ENCODE measurements around the gene DEFB132. TPM values are rescaled to one million over a fixed set of nuclear protein-coding genes. Genes with fewer than 3 reads are reported as not detected.

Gene DEFB132
- total RNA-seq, 2 donors from 2014 or later, result not detected

DNA sequence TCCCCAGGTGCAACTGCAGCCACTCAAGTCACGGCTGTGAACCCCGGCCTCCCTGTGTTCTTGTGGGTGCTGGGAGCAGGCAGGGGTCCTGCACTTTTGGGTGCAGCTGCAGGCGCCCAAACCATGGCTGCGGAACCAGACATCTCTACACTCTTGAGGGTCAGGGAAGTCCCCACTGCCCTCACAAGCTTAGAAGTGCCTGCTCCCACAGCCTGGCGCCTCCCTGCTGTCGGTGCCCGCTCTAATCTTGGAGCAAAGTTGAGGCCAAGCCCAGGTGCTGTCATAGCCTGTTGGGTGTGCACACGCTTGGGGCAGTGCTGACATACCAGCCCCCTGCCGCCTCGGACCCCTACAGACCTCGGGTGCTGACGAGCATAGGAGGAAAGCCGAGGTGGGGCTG is 6.2 kb downstream of the DEFB132 start:
- H3K9me3 ChIP-seq, result no peaks in the 10 kb centered on the region
- H3K27me3 ChIP-seq (replicated peaks; ENCODE audit: insufficient read depth), result no peaks in the 10 kb centered on the region
- peaks cover 0 to 7% of the 10 kb centered on the region in 2 donors for H3K4me1 ChIP-seq (ENCODE audit: control insufficient read depth in 1 of 2, low read depth in 2 of 2)
- no peaks in the 10 kb centered on the region for H3K36me3 ChIP-seq
- TF ChIP-seq, protein P1, sequence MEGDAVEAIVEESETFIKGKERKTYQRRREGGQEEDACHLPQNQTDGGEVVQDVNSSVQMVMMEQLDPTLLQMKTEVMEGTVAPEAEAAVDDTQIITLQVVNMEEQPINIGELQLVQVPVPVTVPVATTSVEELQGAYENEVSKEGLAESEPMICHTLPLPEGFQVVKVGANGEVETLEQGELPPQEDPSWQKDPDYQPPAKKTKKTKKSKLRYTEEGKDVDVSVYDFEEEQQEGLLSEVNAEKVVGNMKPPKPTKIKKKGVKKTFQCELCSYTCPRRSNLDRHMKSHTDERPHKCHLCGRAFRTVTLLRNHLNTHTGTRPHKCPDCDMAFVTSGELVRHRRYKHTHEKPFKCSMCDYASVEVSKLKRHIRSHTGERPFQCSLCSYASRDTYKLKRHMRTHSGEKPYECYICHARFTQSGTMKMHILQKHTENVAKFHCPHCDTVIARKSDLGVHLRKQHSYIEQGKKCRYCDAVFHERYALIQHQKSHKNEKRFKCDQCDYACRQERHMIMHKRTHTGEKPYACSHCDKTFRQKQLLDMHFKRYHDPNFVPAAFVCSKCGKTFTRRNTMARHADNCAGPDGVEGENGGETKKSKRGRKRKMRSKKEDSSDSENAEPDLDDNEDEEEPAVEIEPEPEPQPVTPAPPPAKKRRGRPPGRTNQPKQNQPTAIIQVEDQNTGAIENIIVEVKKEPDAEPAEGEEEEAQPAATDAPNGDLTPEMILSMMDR (IDR thresholded peaks at IDR 0.05), result no peak
- no peak overlapping the region for H3K4me3 ChIP-seq
- ATAC-seq (ENCODE audit: insufficient number of reproducible peaks, low FRiP score, low read depth) (no peak), DNase-seq (ENCODE audit: low spot score) (no peak)
- H3K27ac ChIP-seq, result no peak overlapping the region

DNA sequence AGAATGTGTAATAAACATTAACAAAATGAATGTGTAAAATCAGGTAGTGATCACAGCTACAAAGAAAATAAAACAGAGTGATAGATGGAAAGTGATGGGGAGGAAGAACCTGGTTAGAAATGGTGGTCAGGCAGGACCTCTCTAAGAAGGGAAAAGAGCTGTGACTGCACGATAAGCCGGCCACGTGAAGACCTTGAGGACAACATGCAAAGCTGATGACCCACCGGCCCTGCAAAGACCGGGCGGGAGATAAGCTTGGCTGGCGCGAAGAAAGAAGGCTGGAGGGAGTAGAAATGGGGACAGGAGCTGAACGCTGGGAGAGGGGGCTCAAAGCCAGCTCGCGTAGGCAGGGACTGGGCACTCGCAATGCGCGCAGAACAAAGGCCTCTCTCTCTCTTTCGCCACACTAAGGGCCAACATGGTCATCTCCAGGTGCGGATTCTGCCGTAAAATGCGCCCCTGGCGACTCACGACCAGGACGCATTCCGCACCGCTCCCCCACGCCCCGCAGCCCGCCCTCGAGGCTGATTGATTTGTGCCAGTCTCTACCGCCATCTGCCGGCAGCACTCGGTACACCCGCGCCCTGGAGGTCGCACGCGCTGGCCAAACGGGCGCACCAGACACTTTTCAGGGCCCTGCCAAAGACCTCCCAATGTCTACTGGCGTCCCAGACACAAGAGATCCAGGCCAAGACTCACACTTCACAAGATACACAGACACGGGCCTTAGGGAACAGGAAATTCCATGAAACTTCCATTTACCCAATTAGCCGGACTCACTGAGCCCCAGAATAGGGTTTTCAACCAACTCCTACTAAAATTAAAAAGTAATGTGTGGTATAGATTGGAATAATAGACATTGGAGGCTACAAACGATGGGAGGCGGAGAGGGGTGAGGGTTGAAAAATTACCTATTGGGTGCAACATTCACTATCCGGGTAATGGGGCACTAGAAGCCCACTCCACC is 9.4 kb downstream of the DEFB132 start:
- Histone ChIP-seq H3K4me3 (peak overlapping the region; percentile 66), H3K36me3 (no peaks in the 10 kb centered on the region), H3K27ac (no peak overlapping the region), H3K27me3 (replicated peaks; ENCODE audit: insufficient read depth) (no peaks in the 10 kb centered on the region), H3K9me3 (no peaks in the 10 kb centered on the region), H3K4me1 (ENCODE audit: control insufficient read depth in 1 of 2, low read depth in 2 of 2) (peaks cover 0 to 7% of the 10 kb centered on the region in 2 donors)
- ATAC-seq (ENCODE audit: insufficient number of reproducible peaks, low FRiP score, low read depth) (peak; percentile 57), DNase-seq (ENCODE audit: low spot score) (peak; percentile 66)
- TF ChIP-seq, protein P1 (IDR thresholded peaks at IDR 0.05), result peak; percentile 94

DNA sequence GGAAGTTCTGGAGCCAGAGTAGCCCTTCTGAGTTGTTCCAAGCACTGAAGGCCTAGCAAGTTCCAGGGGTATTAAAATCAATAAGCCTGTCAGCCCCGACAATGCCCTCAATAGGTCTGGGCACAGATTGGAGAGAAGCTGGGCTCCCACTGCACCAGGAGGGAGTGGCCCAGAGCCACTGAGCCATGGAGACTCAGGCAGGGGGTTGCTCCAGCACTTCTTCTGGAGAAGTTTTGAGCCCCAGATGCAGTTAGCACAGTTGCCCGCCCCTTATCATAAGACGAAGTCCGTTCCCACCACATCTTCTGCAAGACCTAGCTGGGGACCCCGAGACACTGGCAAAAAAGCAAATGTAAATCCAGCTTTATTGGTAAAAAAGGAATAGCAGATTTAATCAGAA is 13.0 kb downstream of the DEFB132 start:
- ATAC-seq (ENCODE audit: insufficient number of reproducible peaks, low FRiP score, low read depth), result no peak
- Histone ChIP-seq H3K27ac (no peak overlapping the region), H3K27me3 (replicated peaks; ENCODE audit: insufficient read depth) (no peaks in the 10 kb centered on the region), H3K36me3 (no peaks in the 10 kb centered on the region), H3K9me3 (no peaks in the 10 kb centered on the region), H3K4me3 (no peak overlapping the region), H3K4me1 (ENCODE audit: control insufficient read depth in 1 of 2, low read depth in 2 of 2) (peaks cover 0 to 7% of the 10 kb centered on the region in 2 donors)
- TF ChIP-seq, protein P1 (IDR thresholded peaks at IDR 0.05), result no peak
- no peak for DNase-seq (ENCODE audit: low spot score)

DNA sequence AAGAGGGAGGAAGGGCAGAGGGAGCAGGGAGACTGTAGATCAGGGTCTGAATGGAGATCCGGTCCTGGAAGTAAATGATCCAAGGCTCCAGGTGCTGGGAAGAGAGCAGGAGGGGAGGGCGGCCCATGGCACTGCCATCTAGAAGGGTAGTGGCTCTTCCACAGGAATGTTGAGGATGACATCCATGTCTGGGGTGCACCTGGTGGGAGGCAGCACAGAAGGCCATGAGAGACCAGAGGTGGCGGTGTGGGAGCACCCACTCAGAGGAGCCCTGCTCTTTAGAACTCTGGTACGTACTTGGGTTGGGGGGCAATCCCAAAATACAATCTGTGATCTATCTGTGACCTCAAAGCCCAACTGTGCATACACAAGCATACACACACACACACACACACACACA is 13.5 kb downstream of the DEFB132 start:
- no peak overlapping the region for H3K27ac ChIP-seq
- H3K36me3 ChIP-seq, result no peaks in the 10 kb centered on the region
- no peak overlapping the region for H3K4me3 ChIP-seq
- DNase-seq (ENCODE audit: low spot score) (no peak), ATAC-seq (ENCODE audit: insufficient number of reproducible peaks, low FRiP score, low read depth) (no peak)
- H3K4me1 ChIP-seq (ENCODE audit: control insufficient read depth in 1 of 2, low read depth in 2 of 2), result peaks cover 0 to 7% of the 10 kb centered on the region in 2 donors
- TF ChIP-seq, protein P1 (IDR thresholded peaks at IDR 0.05), result no peak
- H3K27me3 ChIP-seq (replicated peaks; ENCODE audit: insufficient read depth), result no peaks in the 10 kb centered on the region
- H3K9me3 ChIP-seq, result no peaks in the 10 kb centered on the region

DNA sequence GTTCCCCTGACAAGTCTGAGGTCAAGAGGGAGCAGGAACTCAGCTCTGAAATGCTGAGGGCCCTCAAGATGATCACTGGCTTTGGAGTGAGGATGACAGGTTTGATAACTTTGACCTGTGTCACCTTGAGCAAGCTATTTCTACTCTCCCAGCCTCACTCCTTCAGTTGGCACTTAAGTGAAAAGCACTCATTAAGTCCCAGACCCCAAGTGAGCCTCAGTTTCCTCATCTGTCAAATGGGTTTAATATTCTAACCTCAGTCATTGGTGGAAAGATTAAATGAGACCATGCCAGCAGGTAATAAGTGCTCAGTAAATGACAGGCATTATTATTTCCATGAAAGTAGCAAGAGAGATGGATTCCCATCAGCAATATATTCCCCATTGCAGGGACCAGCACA is 14.0 kb downstream of the DEFB132 start:
- H3K27ac ChIP-seq, result no peak overlapping the region
- no peaks in the 10 kb centered on the region for H3K27me3 ChIP-seq (replicated peaks; ENCODE audit: insufficient read depth)
- no peak for DNase-seq (ENCODE audit: low spot score)
- H3K4me3 ChIP-seq, result no peak overlapping the region
- no peak for ATAC-seq (ENCODE audit: insufficient number of reproducible peaks, low FRiP score, low read depth)
- H3K36me3 ChIP-seq, result peaks cover 1% of the 10 kb centered on the region
- peaks cover 0 to 3% of the 10 kb centered on the region in 2 donors for H3K4me1 ChIP-seq (ENCODE audit: control insufficient read depth in 1 of 2, low read depth in 2 of 2)
- TF ChIP-seq, protein P1 (IDR thresholded peaks at IDR 0.05), result no peak
- H3K9me3 ChIP-seq, result no peaks in the 10 kb centered on the region
